Right forelimb (tissue), 1 donor: Measurements from ENCODE around the gene HAPSTR1.

ENCODE experiments used
- DNase-seq: peaks from one replicate; pipeline ENCODE4 v3.0.0-alpha.2; 2018

The HAPSTR1 gene

GRCh38 chr16:9097266-9098219, 6.1 kb downstream of the HAPSTR1 start:
- no peak for DNase-seq

- no peak for DNase-seq
Measured at GRCh38 chr16:9098377-9099090, 7.1 kb downstream of the HAPSTR1 start.

- DNase-seq: no peak
Measured at GRCh38 chr16:9099131-9099625, 7.7 kb downstream of the HAPSTR1 start.

GRCh38 chr16:9102379-9102778, 10.9 kb downstream of the HAPSTR1 start:
- DNase-seq: no peak

GRCh38 chr16:9102943-9103342, 11.5 kb downstream of the HAPSTR1 start:
- no peak for DNase-seq

- no peak for DNase-seq
Measured at GRCh38 chr16:9103546-9103945, 12.1 kb downstream of the HAPSTR1 start.

GRCh38 chr16:9105189-9105588, 13.7 kb downstream of the HAPSTR1 start:
- no peak for DNase-seq

GRCh38 chr16:9107025-9107970, 15.9 kb downstream of the HAPSTR1 start:
- DNase-seq: no peak

GRCh38 chr16:9109255-9109654, 17.8 kb downstream of the HAPSTR1 start:
- DNase-seq: no peak

GRCh38 chr16:9112166-9112843, 20.9 kb downstream of the HAPSTR1 start:
- DNase-seq: no peak

- no peak for DNase-seq
Measured at GRCh38 chr16:9112844-9113186, 21.4 kb downstream of the HAPSTR1 start.

GRCh38 chr16:9113707-9114106, 22.3 kb downstream of the HAPSTR1 start:
- no peak for DNase-seq

GRCh38 chr16:9114112-9114511, 22.7 kb downstream of the HAPSTR1 start:
- DNase-seq: no peak

- no peak for DNase-seq
Measured at GRCh38 chr16:9114842-9115241, 23.4 kb downstream of the HAPSTR1 start.

- no peak for DNase-seq
Measured at GRCh38 chr16:9115277-9115676, 23.8 kb downstream of the HAPSTR1 start.

- DNase-seq: no peak
Measured at GRCh38 chr16:9116141-9116540, 24.7 kb downstream of the HAPSTR1 start.

GRCh38 chr16:9118170-9118569, 26.7 kb downstream of the HAPSTR1 start:
- no peak for DNase-seq

- no peak for DNase-seq
Measured at GRCh38 chr16:9119795-9120194, 28.4 kb downstream of the HAPSTR1 start.

- no peak for DNase-seq
Measured at GRCh38 chr16:9122342-9122741, 30.9 kb downstream of the HAPSTR1 start.

- no peak for DNase-seq
Measured at GRCh38 chr16:9122969-9123368, 31.5 kb downstream of the HAPSTR1 start.

- no peak for DNase-seq
Measured at GRCh38 chr16:9123401-9123800, 32.0 kb downstream of the HAPSTR1 start.

GRCh38 chr16:9123871-9124270, 32.4 kb downstream of the HAPSTR1 start:
- no peak for DNase-seq
